Bronchial epithelial cell (primary cell): ENCODE results near the gene KIFAP3. TPM values are rescaled to one million over a fixed set of nuclear protein-coding genes. Genes with fewer than 3 reads are reported as not detected.
A peak's percentile ranks its signal among the peaks of the same experiment; 100 is the strongest.
"Not testable (repeated sequence)": the region's sequence is repeated elsewhere in the genome, so short reads cannot be mapped to it uniquely, and the experiment has no call there.

ENCODE experiments used
- DNase-seq: peaks from one replicate; pipeline ENCODE4 v3.0.0-alpha.2; 2010; ENCODE audit warnings: low read depth
- FAIRE-seq: peaks from 2 replicates; lab custom pipeline; 2011; peaks lifted over from hg19 to GRCh38; lab: Jason Lieb, UNC
- H3K27me3 ChIP-seq: 2 replicates; pipeline ENCODE4 v1.5.1; 2011; ENCODE audit warnings: low read length; ENCODE audit not compliant: control insufficient read depth, insufficient read depth
- H3K36me3 ChIP-seq: 2 replicates; pipeline ENCODE4 v1.5.1; 2011; ENCODE audit warnings: low read length; ENCODE audit not compliant: control insufficient read depth, insufficient read depth
- H3K4me3 ChIP-seq: 2 replicates; pipeline ENCODE4 v1.5.1; 2011; ENCODE audit warnings: mild to moderate bottlenecking, low read depth, low read length, control low read depth
- total RNA-seq: library from RNA; depleted of rRNA; stranded (reverse); fragments of >200 nt; gene quantifications from 2 replicates; pipeline ENCODE4 v1.2.1, GENCODE V29; 2014
- TF ChIP-seq, protein P1 (sequence below): IDR thresholded peaks from 2 replicates; pipeline ENCODE4 v1.5.1; 2011; ENCODE audit warnings: mild to moderate bottlenecking, moderate library complexity, low read length, control low read depth, inconsistent platforms; ENCODE audit not compliant: insufficient read depth, severe bottlenecking

Gene KIFAP3
- total RNA-seq, 1 donor from 2014 or later = 11.1 TPM

DNA sequence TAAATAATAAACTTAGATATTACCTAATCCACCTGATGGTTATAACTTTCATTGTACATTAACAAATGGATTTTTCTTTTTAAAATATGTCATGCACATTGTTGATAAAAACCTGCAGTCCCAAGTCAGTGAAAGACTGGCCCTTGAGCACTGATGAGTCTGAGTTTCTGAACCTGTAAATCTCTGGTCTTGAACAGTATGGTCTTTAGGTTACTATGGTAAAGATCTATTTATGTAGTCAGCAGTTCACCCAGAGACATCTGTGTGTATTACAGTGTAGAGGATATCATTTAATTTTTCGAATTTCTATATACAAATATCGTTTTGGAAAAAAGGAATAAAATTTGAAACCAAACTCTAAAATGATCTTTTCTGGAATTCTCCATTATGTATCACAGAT, 150.4 kb downstream of the KIFAP3 start:
- no peaks in the 10 kb centered on the region for H3K36me3 ChIP-seq
- FAIRE-seq (no peak), DNase-seq (no peak)
- no peaks in the 10 kb centered on the region for H3K27me3 ChIP-seq
- TF ChIP-seq, protein P1, sequence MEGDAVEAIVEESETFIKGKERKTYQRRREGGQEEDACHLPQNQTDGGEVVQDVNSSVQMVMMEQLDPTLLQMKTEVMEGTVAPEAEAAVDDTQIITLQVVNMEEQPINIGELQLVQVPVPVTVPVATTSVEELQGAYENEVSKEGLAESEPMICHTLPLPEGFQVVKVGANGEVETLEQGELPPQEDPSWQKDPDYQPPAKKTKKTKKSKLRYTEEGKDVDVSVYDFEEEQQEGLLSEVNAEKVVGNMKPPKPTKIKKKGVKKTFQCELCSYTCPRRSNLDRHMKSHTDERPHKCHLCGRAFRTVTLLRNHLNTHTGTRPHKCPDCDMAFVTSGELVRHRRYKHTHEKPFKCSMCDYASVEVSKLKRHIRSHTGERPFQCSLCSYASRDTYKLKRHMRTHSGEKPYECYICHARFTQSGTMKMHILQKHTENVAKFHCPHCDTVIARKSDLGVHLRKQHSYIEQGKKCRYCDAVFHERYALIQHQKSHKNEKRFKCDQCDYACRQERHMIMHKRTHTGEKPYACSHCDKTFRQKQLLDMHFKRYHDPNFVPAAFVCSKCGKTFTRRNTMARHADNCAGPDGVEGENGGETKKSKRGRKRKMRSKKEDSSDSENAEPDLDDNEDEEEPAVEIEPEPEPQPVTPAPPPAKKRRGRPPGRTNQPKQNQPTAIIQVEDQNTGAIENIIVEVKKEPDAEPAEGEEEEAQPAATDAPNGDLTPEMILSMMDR = no peak
- no peak overlapping the region for H3K4me3 ChIP-seq

DNA sequence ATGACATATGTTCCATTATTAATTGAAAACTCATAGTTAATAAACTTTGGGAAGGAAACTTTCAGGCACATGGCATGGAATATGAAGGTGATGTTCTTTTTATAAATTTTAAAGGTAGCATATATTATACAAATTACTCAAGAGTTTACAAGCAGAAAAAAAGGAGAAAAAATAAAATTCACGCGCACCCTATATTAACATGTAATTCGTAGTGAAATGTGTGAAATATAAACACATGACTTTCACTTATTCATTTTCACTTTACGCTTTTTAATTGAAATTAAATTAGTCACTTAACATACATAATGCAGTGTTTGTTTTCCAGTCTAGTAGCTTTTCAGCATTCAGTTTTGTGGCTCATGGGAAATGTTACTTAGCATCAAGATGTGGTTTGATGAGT, 153.4 kb downstream of the KIFAP3 start:
- no peaks in the 10 kb centered on the region for H3K36me3 ChIP-seq
- no peak for DNase-seq
- TF ChIP-seq, protein P1 = no peak
- no peak overlapping the region for H3K4me3 ChIP-seq
- no peaks in the 10 kb centered on the region for H3K27me3 ChIP-seq
- no peak for FAIRE-seq

DNA sequence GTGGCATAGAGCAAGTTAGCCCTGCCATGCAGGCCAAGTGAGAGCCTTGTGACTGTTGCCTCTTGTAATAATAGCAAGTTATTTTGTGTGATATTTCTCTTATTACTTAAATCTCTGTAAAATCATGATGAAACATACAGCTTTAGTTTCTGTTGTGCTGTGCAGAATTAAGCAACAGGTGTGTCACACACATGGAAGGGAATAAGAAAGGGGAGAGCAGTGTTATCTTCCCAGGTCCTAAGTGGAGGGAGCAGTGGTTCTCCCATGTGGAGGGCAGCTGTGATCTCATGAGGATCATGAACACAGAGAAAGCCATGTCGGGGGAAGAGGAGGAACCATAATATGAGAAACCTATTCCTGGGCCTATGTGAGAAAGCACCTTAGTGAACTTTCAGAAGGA, 155.6 kb downstream of the KIFAP3 start:
- Histone ChIP-seq H3K36me3 (no peaks in the 10 kb centered on the region), H3K27me3 (no peaks in the 10 kb centered on the region), H3K4me3 (no peak overlapping the region)
- TF ChIP-seq, protein P1 = no peak
- FAIRE-seq (no peak), DNase-seq (no peak)

DNA sequence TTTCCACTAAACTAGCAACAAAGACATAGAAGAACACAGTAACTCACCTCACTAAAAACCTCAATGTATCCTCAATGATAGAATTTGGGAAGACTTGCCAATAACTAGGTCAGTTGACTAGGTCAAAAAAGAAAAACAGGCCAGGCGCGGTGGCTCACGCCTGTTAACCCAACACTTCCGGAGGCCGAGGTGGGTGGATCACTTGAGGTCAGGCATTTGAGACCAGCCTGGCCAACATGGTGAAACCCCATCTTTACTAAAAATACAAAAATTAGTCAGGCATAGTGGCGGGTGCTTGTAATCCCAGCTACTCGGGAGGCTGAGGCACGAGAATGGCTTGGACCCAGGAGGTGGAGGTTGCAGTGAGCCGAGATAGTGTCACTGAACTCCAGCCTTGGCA, 156.3 kb downstream of the KIFAP3 start:
- H3K36me3 ChIP-seq, DNase-seq, H3K27me3 ChIP-seq, FAIRE-seq, H3K4me3 ChIP-seq: not testable (repeated sequence)

DNA sequence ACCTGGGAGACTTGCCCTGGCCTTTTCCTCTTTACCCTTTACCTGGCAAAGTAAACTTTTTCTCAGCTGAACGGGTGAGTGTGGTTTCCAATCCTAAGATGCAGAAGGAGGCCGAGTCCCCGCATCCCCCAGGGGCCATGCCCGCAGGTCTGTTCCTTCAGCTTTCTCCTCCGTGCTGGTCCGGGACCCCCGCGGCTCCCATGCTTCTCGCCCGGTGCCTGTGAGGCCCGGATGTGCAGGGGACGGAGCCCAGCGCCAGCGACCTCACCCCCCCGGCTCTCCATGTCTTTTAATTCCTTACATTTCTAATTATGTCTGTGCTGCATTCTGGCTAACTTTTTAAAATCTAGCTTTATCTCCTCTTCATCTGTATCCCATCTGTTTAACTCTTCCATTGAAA, 159.3 kb downstream of the KIFAP3 start:
- Histone ChIP-seq H3K27me3 (no peaks in the 10 kb centered on the region), H3K4me3 (no peak overlapping the region), H3K36me3 (no peaks in the 10 kb centered on the region)
- TF ChIP-seq, protein P1 = no peak
- DNase-seq (no peak), FAIRE-seq (no peak)

DNA sequence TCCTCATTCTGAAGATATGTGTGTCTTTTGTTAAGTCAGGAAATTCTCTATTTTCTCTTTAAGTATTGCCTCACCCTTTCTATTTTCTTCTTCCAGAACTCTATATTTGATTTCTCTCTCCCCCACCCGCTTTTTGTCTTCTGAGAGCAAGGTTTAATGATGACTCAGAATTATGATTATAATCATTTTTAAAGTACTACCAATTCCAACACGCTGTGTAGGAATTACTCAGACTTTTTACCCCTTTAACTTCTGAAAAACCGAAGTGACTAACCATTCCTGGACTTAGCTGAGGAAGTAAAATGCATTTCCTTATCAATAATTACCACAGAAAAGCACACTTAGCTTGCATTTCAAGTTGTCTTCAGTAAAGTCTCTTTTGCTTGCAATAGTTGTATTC, 160.0 kb downstream of the KIFAP3 start:
- DNase-seq (peak; percentile 77), FAIRE-seq (no peak)
- Histone ChIP-seq H3K36me3 (no peaks in the 10 kb centered on the region), H3K4me3 (no peak overlapping the region), H3K27me3 (no peaks in the 10 kb centered on the region)
- TF ChIP-seq, protein P1 = no peak
